ENCODE data around the gene ARSB.
"Not testable (repeated sequence)": the region's sequence is repeated elsewhere in the genome, so short reads cannot be mapped to it uniquely, and the experiment has no call there.

Gene ARSB

GRCh38 chr5:78930721-78931120, 54.4 kb downstream of the ARSB start:
- DNase-seq: no peak

GRCh38 chr5:78929833-78930232, 55.3 kb downstream of the ARSB start:
- DNase-seq: no peak

- DNase-seq: no peak
Observed at GRCh38 chr5:78927657-78928282, 57.3 kb downstream of the ARSB start.

GRCh38 chr5:78926252-78926651, 58.9 kb downstream of the ARSB start:
- DNase-seq: no peak

GRCh38 chr5:78925129-78925876, 59.8 kb downstream of the ARSB start:
- DNase-seq: no peak

- no peak for DNase-seq
Observed at GRCh38 chr5:78923622-78923970, 61.5 kb downstream of the ARSB start.

- no peak for DNase-seq
Observed at GRCh38 chr5:78922879-78923621, 62.1 kb downstream of the ARSB start.

- DNase-seq: no peak
Observed at GRCh38 chr5:78920604-78921003, 64.5 kb downstream of the ARSB start.

- no peak for DNase-seq
Observed at GRCh38 chr5:78919796-78920195, 65.3 kb downstream of the ARSB start.

GRCh38 chr5:78916044-78916443, 69.1 kb downstream of the ARSB start:
- DNase-seq: no peak

GRCh38 chr5:78915170-78915569, 69.9 kb downstream of the ARSB start:
- no peak for DNase-seq

GRCh38 chr5:78912811-78913210, 72.3 kb downstream of the ARSB start:
- no peak for DNase-seq

- DNase-seq: no peak
Observed at GRCh38 chr5:78912085-78912771, 72.9 kb downstream of the ARSB start.

GRCh38 chr5:78909224-78909983, 75.7 kb downstream of the ARSB start:
- not testable (repeated sequence) for DNase-seq

GRCh38 chr5:78908173-78909061, 76.7 kb downstream of the ARSB start:
- DNase-seq: no peak

- DNase-seq: no peak
Observed at GRCh38 chr5:78907255-78907891, 77.7 kb downstream of the ARSB start.

- DNase-seq: no peak
Observed at GRCh38 chr5:78905084-78905938, 79.8 kb downstream of the ARSB start.

GRCh38 chr5:78903861-78904260, 81.2 kb downstream of the ARSB start:
- no peak for DNase-seq

- DNase-seq: no peak
Observed at GRCh38 chr5:78903353-78903752, 81.8 kb downstream of the ARSB start.

GRCh38 chr5:78899922-78900362, 85.2 kb downstream of the ARSB start:
- peak; percentile 66 for DNase-seq

Data from hematopoietic multipotent progenitor cell treated with erythropoietin and hydrocortisone succinate and interleukin-3 and kit ligand, for 8 days (in vitro differentiated cells).